HG03442 (cell line): ENCODE results near the gene WWC2.

ENCODE experiments used
- ATAC-seq: cut with Tn5 transposase; IDR thresholded peaks from one replicate; pipeline ENCODE4 v1.9.1; 2021; ENCODE audit warnings: mild to moderate bottlenecking, moderate library complexity; ENCODE audit not compliant: unreplicated experiment

WWC2 gene

GRCh38 chr4:183253451-183253850 is 154.4 kb downstream of the WWC2 start:
- ATAC-seq: no peak

- no peak for ATAC-seq
Measured at GRCh38 chr4:183254162-183254561, 155.1 kb downstream of the WWC2 start.

DNA sequence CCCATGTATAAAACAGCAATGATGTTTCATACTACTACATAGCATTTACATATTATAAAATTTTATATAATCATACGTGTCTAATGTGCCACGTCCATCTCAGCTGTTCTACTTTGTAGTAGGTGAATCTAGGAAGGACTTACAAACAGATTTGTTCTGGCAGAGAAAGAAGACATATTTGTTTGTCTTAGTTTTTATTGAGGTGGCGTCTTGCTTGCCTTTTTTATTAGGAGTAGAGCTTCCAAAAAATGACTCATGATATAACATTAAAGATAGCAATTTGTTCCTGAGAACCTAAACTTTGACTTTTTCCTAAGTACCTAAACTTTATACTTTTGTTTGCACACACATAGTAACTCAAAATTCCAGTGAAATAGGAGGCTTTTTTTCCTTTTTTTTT is 156.4 kb downstream of the WWC2 start:
- no peak for ATAC-seq

GRCh38 chr4:183256343-183256742 is 157.3 kb downstream of the WWC2 start:
- no peak for ATAC-seq

- ATAC-seq: peak; percentile 77
Measured at GRCh38 chr4:183256756-183257385, 157.8 kb downstream of the WWC2 start.

DNA sequence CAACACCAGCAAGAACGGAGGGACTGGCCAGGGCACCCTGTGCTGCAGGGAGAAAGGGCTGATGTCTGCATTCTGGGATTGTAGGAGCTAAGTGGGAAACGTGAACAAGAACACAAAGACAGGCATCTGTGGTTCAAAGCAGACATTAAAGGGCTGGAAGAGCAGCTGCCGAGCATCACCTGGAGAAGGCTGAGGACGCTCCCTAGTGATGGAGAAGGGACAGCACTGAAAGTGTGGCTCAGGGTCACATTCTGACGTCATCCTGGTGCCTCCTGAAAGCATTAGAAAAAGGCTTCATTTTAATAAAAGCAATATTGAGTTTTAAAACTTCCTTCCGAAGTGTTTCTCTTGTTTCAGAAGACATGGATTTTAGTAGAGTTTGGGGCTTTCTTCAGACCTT is 158.8 kb downstream of the WWC2 start:
- no peak for ATAC-seq

GRCh38 chr4:183260491-183261151 is 161.6 kb downstream of the WWC2 start:
- no peak for ATAC-seq

DNA sequence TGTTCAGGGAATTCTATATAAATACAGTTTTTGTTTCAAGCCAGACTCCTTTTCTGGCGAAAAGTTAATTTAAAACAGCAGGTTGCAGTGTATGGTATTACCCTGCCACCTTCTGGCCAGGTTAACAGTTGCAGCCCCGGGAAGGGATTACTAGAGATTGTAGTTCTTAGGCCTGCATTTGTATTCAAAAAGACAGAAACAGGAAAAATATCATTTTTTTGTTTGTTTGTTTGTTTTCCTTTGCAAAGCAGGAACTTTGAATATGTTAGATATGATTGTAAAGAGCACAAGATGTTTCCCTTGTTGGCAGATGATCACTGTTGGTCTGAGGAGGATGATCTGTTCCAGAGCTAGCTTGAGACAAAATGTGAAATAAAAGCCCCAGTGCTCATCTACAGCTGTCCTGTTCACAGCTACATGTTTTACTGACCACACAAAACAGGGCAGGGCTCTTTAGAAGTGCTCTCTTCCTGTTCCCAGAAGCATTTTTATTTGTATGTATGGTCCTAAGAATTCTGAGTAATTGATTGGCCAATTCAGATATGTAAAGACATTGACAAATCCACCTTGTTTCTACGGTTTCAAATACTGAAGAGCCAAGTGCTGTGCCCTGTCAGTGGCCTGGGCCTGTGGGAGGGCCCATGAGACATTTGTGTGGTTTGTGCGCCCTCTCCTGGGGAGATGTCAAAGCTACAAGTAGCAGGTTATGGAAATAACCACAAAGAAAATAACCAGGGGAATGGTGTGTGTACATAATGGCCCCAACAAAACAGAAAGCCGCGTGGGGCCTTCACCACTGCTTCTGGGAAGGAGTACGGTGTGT is 163.1 kb downstream of the WWC2 start:
- peak; percentile 84 for ATAC-seq

- no peak for ATAC-seq
Measured at GRCh38 chr4:183262776-183263100, 163.7 kb downstream of the WWC2 start.

DNA sequence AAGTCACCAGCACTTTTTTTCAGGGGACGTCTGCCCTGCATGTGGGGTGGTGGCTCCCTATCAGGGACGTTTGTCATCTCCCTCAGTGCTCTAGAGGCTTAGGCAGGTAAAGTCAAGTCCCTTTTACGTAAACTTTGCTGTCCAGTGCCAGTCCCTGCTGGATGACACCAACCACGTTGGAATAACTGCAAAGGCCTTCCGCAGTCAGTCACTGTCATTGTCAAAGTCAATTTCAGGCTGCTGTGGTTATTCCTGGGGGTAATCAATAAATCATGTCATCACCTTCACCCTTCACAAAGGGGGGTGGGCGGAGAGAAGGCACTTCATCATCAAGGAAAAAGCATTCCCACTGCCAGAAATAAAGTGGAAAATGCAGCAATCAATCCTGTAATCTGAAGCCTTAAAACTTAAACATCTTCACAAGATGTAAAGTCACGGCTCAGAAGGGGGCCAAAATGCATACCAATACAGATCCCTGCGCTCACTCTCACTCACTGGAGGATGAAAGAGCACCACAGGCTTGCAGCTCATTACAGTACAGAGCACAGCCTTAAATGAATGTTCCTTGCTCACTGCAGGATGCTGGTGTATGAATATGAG is 164.8 kb downstream of the WWC2 start:
- no peak for ATAC-seq

- no peak for ATAC-seq
Measured at GRCh38 chr4:183264614-183265013, 165.6 kb downstream of the WWC2 start.

DNA sequence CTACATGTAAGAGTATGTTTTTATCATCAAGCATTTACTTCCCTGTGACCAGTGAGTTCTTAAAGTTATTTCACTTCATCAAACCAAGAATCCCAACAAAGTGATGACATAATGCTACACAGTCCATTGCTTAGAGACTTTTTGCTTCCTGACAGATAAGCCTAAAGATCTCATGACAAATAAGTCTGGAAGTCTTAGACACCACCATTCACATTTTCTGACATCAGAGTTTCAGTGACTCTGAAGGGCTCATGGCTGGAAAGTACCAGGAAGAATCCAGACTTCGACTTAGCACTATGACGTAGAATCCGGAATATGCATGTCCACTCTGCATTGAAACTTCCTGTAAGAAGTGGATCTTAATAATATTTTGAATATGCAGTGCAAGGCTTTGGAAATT is 167.3 kb downstream of the WWC2 start:
- ATAC-seq: no peak

DNA sequence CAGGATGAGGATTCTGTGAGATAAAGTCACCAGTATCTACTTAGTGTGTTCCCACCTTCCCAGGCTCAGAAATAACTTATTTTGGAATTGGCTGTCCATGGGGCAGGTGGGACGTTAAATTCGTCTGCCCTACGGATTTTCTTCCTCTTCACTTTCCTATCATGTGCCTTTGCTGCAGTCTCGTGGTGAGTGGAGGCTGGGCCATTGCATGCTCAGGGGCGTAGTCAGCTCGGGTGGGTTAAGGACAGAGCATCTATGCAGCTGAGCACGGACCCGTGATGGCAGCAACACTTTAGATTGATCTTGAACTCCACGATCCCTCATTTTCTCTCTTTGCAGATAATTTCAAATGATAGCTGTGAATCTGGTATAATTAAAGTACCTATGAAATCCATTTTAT is 169.5 kb downstream of the WWC2 start:
- ATAC-seq: no peak

DNA sequence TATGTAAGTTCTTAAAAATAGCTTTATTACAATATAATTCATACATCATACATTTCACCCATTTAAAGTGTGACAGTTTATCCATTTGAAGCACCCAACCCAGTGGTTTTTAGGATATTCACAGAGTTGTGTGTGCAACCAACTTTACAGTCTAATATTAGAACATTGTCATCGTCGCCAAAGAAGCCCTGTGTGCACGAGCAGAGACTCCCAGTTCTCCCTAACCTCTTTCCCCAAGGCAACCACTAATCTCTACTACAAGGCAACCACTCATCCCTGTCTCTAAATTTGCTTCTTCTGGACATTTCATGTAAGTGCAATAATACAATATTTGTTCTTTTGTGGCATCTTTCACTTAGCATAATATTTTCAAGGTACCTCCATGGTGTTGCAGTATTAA is 173.3 kb downstream of the WWC2 start:
- ATAC-seq: no peak

DNA sequence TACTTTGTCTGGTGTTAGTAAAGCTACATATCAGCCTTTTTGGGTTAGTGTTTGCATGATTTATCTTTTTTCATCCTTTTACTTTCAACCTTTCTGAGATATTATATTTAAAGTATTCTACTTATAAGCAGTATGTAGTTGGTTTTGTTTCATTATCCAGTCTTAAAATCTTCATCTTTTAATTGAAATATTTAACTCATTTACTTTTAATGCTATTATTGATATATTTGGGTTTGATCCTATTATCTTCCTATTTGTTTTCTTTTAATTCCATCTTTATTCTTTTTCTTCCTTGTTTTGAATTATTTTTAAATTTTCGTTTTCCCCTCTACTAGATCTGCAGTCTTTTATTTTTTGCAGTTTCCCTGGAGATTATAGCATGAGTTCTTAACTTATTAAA is 177.0 kb downstream of the WWC2 start:
- ATAC-seq: no peak

GRCh38 chr4:183284258-183284785 is 185.3 kb downstream of the WWC2 start:
- no peak for ATAC-seq

DNA sequence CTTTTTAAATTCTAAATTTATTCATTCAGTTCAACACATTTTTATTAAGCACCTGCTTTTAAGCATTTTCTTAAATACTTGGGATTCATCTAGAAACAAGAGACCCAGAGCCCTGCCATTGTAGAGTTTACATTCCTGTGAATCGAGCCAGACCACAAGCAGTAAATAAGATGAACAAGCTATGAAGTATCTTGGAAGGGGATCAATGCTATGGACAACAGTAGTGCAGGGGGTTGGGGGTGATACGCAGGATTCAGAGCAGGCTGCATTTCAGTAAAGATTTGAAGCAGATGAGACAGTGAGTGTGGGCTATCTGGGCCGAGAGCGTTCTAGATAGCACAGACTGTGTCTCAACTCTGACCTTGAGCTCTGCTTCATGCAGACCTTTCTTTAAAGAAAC is 185.9 kb downstream of the WWC2 start:
- ATAC-seq: no peak

GRCh38 chr4:183285886-183286285 is 186.8 kb downstream of the WWC2 start:
- ATAC-seq: no peak

- no peak for ATAC-seq
Measured at GRCh38 chr4:183286590-183287308, 187.7 kb downstream of the WWC2 start.

DNA sequence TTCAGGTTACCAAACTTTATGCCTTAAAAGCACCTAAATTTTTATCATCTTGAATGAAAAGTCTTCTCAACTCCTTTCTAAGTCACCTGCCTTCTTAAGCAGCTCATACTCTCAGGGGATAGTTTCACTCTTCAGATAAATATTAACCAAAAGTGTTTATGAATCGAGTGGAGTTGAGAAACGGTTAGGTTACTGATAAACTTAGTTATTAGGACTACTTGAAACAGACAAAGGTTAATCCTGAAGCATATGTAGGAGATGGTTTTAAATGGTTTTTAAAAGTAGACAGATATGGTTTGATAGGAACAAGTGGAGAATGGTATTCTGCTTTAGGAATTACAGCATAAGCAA is 188.2 kb downstream of the WWC2 start:
- ATAC-seq: peak; percentile 45

DNA sequence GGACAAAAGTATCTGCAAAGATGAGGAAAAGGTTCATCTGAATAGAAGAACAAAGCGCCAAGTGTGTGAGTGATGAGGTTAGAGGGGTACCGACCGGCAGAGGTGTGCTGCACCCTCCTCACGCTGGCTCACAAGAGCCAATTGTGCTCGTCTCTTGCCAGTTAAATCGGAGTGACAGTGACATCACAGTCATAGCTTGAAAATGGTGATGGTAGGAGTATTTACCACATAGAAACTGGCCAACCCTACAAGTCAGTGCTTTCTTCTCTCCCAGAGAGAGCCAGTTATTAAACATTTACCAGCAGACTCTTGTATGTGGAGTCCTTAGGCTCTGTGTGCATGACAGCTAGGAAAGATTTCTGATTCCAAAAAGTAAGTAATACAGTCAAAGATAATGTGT is 188.6 kb downstream of the WWC2 start:
- ATAC-seq: peak; percentile 55
